H9 (cell line): ENCODE measurements around the gene FNDC3B. TPM values are rescaled to one million over a fixed set of nuclear protein-coding genes. Genes with fewer than 3 reads are reported as not detected.

Source experiments
- DNase-seq: peaks from one replicate; pipeline ENCODE4 v3.0.0-alpha.2; 2017
- H2AFZ ChIP-seq: one replicate; pipeline ENCODE4 v1.6.1; 2013; ENCODE audit warnings: mild to moderate bottlenecking, low read length, control low read depth, moderate library complexity
- H2AK5ac ChIP-seq: 2 replicates; pipeline ENCODE4 v1.6.1; 2013; ENCODE audit warnings: low read length, control low read depth, mixed read lengths; ENCODE audit not compliant: insufficient read length
- H2BK120ac ChIP-seq: one replicate; pipeline ENCODE4 v1.6.1; 2013; ENCODE audit warnings: low read depth, mild to moderate bottlenecking, low read length, control low read depth, inconsistent platforms; ENCODE audit not compliant: poor library complexity, severe bottlenecking
- H2BK12ac ChIP-seq: 2 replicates; pipeline ENCODE4 v1.6.1; 2013; ENCODE audit warnings: low read length, control low read depth, mixed read lengths, low read depth; ENCODE audit not compliant: insufficient read length
- H2BK15ac ChIP-seq: 2 replicates; pipeline ENCODE4 v1.6.1; 2013; ENCODE audit warnings: low read depth, low read length, control low read depth
- H2BK20ac ChIP-seq: one replicate; pipeline ENCODE4 v1.6.1; 2013; ENCODE audit warnings: low read depth, mild to moderate bottlenecking, low read length, control low read depth, inconsistent platforms; ENCODE audit not compliant: poor library complexity, severe bottlenecking
- H2BK5ac ChIP-seq: 2 replicates; pipeline ENCODE4 v1.6.1; 2013; ENCODE audit warnings: low read length, control low read depth, mixed read lengths; ENCODE audit not compliant: insufficient read length
- H3K14ac ChIP-seq: 2 replicates; pipeline ENCODE4 v1.6.1; 2013; ENCODE audit warnings: low read length, control low read depth; ENCODE audit not compliant: insufficient read depth
- H3K18ac ChIP-seq: 2 replicates; pipeline ENCODE4 v1.6.1; 2013; ENCODE audit warnings: low read depth, mild to moderate bottlenecking, mixed read lengths, low read length, control low read depth; ENCODE audit not compliant: insufficient read length
- H3K23ac ChIP-seq: 2 replicates; pipeline ENCODE4 v1.6.1; 2013; ENCODE audit warnings: low read length, control low read depth, mixed read lengths, low read depth; ENCODE audit not compliant: insufficient read length
- H3K23me2 ChIP-seq: 2 replicates; pipeline ENCODE4 v1.6.1; 2013; ENCODE audit warnings: low read depth, mild to moderate bottlenecking, mixed read lengths, low read length, control low read depth; ENCODE audit not compliant: insufficient read length, poor library complexity, severe bottlenecking
- H3K27ac ChIP-seq: 2 replicates; pipeline ENCODE4 v1.5.1; 2013; ENCODE audit warnings: low read length, control low read depth, mixed read lengths, low read depth; ENCODE audit not compliant: insufficient read length
- H3K27me3 ChIP-seq: 2 replicates; pipeline ENCODE4 v1.6.1; 2013; ENCODE audit warnings: low read length, control low read depth, inconsistent platforms; ENCODE audit not compliant: insufficient read depth
- H3K4ac ChIP-seq: 2 replicates; pipeline ENCODE4 v1.6.1; 2013; ENCODE audit warnings: low read depth, mild to moderate bottlenecking, control low read depth, inconsistent platforms, low read length, moderate library complexity
- H3K4me1 ChIP-seq: 2 replicates; pipeline ENCODE4 v1.6.1; 2013; ENCODE audit warnings: low read length, control low read depth, inconsistent platforms; ENCODE audit not compliant: insufficient read depth
- H3K4me2 ChIP-seq: 2 replicates; pipeline ENCODE4 v1.6.1; 2013; ENCODE audit warnings: low read length, control low read depth, mixed read lengths; ENCODE audit not compliant: insufficient read length, insufficient read depth
- H3K56ac ChIP-seq: 2 replicates; pipeline ENCODE4 v1.6.1; 2013; ENCODE audit warnings: low read depth, mild to moderate bottlenecking, mixed read lengths, low read length, control low read depth; ENCODE audit not compliant: insufficient read length
- H3K79me1 ChIP-seq: 2 replicates; pipeline ENCODE4 v1.6.1; 2013; ENCODE audit warnings: low read depth, mild to moderate bottlenecking, moderate library complexity, low read length, control low read depth, inconsistent platforms; ENCODE audit not compliant: insufficient read depth, poor library complexity, severe bottlenecking
- H3K79me2 ChIP-seq: 2 replicates; pipeline ENCODE4 v1.6.1; 2013; ENCODE audit warnings: low read length, control low read depth, inconsistent platforms; ENCODE audit not compliant: insufficient read depth
- H3K9ac ChIP-seq: 2 replicates; pipeline ENCODE4 v1.6.1; 2013; ENCODE audit warnings: low read length, control low read depth, mixed read lengths; ENCODE audit not compliant: insufficient read length; ENCODE audit errors: extremely low read depth
- H3K9me3 ChIP-seq: one replicate; pipeline ENCODE4 v1.6.1; 2013; ENCODE audit warnings: low read depth, low read length, inconsistent platforms; ENCODE audit not compliant: control insufficient read depth
- H3T11ph ChIP-seq: one replicate; pipeline ENCODE4 v1.6.1; 2013; ENCODE audit warnings: mild to moderate bottlenecking, low read length, control low read depth, inconsistent platforms
- H4K20me1 ChIP-seq: one replicate; pipeline ENCODE4 v1.6.1; 2013; ENCODE audit not compliant: control insufficient read depth, insufficient read length, insufficient read depth
- H4K5ac ChIP-seq: 2 replicates; pipeline ENCODE4 v1.6.1; 2013; ENCODE audit warnings: low read depth, mild to moderate bottlenecking, mixed read lengths, low read length, control low read depth; ENCODE audit not compliant: insufficient read length
- H4K8ac ChIP-seq: replicated peaks from 2 replicates; pipeline ENCODE4 v1.6.1; 2013; ENCODE audit warnings: low read length, control low read depth, mixed read lengths, low read depth; ENCODE audit not compliant: insufficient read length
- H4K91ac ChIP-seq: 2 replicates; pipeline ENCODE4 v1.6.1; 2013; ENCODE audit warnings: low read depth, mild to moderate bottlenecking, moderate library complexity, mixed read lengths, low read length, control low read depth; ENCODE audit not compliant: insufficient read length
- H3K27ac Mint-ChIP-seq, 3 experiments: 2 replicates in 2 of 3; 3 replicates in 1 of 3; pipeline ENCODE4 v1.8.0; 2020 to 2021; ENCODE audit warnings: mixed read lengths in 3 of 3, mild to moderate bottlenecking in 1 of 3, moderate library complexity in 1 of 3
- H3K27me3 Mint-ChIP-seq: 2 replicates; pipeline ENCODE4 v1.8.0; 2021; ENCODE audit warnings: low read depth, mild to moderate bottlenecking, moderate library complexity, mixed read lengths
- H3K36me3 Mint-ChIP-seq, 3 experiments: 2 replicates in 2 of 3; 3 replicates in 1 of 3; pipeline ENCODE4 v1.8.0; 2020 to 2021; ENCODE audit warnings: low read depth in 3 of 3, mixed read lengths in 3 of 3; ENCODE audit not compliant: insufficient read depth in 1 of 3
- H3K4me1 Mint-ChIP-seq, 2 experiments: 2 replicates each; pipeline ENCODE4 v1.8.0; 2020; ENCODE audit warnings: mixed read lengths in 2 of 2
- H3K4me3 Mint-ChIP-seq, 2 experiments: 2 replicates in 1 of 2; 3 replicates in 1 of 2; pipeline ENCODE4 v1.8.0; 2020 to 2021; ENCODE audit warnings: mild to moderate bottlenecking in 2 of 2, mixed read lengths in 2 of 2, moderate library complexity in 1 of 2
- H3K9me3 Mint-ChIP-seq, 2 experiments: 2 replicates in 1 of 2; 3 replicates in 1 of 2; pipeline ENCODE4 v1.8.0; 2020; ENCODE audit warnings: mild to moderate bottlenecking in 2 of 2, mixed read lengths in 2 of 2, moderate library complexity in 1 of 2
- WGBS: extraction: QIAGEN DNeasy Blood & Tissue Kit; methylation state at CpG from one replicate; pipeline ENCODE4 v1.1.7; 2013; ENCODE audit warnings: missing lambda C conversion rate, low lambda C conversion rate, mixed read lengths; ENCODE audit not compliant: insufficient read length; ENCODE audit errors: extremely low coverage; 5-methylcytosine and 5-hydroxymethylcytosine counted together
- total RNA-seq: library from RNA; stranded (reverse); gene quantifications from 2 replicates; pipeline ENCODE4 v1.2.1, GENCODE V29; 2021
- TF ChIP-seq, protein P1 (sequence below): fragments of 200-600 bp; sonication (generic); conservative IDR thresholded peaks from 3 replicates; pipeline ENCODE4 v1.8.0; 2021; ENCODE audit warnings: antibody characterized with exemption, mild to moderate bottlenecking

Gene FNDC3B
- total RNA-seq, 1 experiment from 2014 or later: 43.8 TPM

DNA sequence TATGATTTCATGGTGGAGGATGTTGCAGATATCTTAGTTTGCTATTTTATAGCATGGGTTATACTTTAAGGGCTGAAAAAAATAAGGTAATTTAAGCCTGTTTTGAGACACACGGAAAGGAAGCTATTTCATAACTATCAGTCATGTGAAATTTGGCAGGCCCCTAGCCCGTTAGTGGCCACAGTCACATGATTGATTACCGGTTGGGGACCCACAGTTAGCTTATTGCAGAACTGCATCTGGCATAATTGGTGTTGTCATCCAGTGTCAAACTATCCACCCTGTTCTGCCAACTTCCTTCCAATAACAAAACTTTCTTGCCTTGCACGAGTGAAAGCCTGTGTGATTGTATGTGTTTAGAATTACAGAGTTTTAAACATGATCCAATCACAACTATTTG is 35.2 kb downstream of the FNDC3B start:
- H3K9me3 Mint-ChIP-seq: no peaks in the 10 kb centered on the region
- H3K4ac ChIP-seq: no peak overlapping the region
- no peak overlapping the region for H4K8ac ChIP-seq
- H3T11ph ChIP-seq: no peak overlapping the region
- no peak overlapping the region for H3K14ac ChIP-seq
- no peak overlapping the region for H2BK15ac ChIP-seq
- no peak overlapping the region for H3K9ac ChIP-seq
- no peak overlapping the region for H2BK12ac ChIP-seq
- no peaks in the 10 kb centered on the region for H3K9me3 ChIP-seq
- H4K20me1 ChIP-seq: no peaks in the 10 kb centered on the region
- H3K79me1 ChIP-seq: no peaks in the 10 kb centered on the region
- H3K4me3 Mint-ChIP-seq: no peak overlapping the region
- no CpG with 5 or more reads among the region's 4 CpGs for WGBS
- no peak overlapping the region for H3K4me2 ChIP-seq
- H4K5ac ChIP-seq: no peak overlapping the region
- H2BK5ac ChIP-seq: no peak overlapping the region
- H3K79me2 ChIP-seq: peaks cover 18% of the 10 kb centered on the region; the same call in 1 of the 2 replicates
- H2BK120ac ChIP-seq: no peak overlapping the region
- no peak overlapping the region for H2BK20ac ChIP-seq
- H3K4me1 ChIP-seq: peaks cover 5% of the 10 kb centered on the region; the same call in 1 of the 2 replicates
- H3K23me2 ChIP-seq: no peaks in the 10 kb centered on the region
- peaks cover 34 to 37% of the 10 kb centered on the region in 2 experiments for H3K4me1 Mint-ChIP-seq
- H3K18ac ChIP-seq: no peak overlapping the region
- no peak overlapping the region for H2AFZ ChIP-seq
- H3K36me3 Mint-ChIP-seq: peaks cover 0 to 6% (median 2%) of the 10 kb centered on the region in 3 experiments; a peak in 2 of 7 replicates
- TF ChIP-seq, protein P1, sequence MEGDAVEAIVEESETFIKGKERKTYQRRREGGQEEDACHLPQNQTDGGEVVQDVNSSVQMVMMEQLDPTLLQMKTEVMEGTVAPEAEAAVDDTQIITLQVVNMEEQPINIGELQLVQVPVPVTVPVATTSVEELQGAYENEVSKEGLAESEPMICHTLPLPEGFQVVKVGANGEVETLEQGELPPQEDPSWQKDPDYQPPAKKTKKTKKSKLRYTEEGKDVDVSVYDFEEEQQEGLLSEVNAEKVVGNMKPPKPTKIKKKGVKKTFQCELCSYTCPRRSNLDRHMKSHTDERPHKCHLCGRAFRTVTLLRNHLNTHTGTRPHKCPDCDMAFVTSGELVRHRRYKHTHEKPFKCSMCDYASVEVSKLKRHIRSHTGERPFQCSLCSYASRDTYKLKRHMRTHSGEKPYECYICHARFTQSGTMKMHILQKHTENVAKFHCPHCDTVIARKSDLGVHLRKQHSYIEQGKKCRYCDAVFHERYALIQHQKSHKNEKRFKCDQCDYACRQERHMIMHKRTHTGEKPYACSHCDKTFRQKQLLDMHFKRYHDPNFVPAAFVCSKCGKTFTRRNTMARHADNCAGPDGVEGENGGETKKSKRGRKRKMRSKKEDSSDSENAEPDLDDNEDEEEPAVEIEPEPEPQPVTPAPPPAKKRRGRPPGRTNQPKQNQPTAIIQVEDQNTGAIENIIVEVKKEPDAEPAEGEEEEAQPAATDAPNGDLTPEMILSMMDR: no peak
- no peak overlapping the region for H3K56ac ChIP-seq
- no peaks in the 10 kb centered on the region for H3K27me3 ChIP-seq
- DNase-seq: no peak
- H3K27ac ChIP-seq: no peak overlapping the region
- no peak overlapping the region for H2AK5ac ChIP-seq
- H3K23ac ChIP-seq: no peak overlapping the region
- no peak overlapping the region; a peak in 1 of 7 replicates for H3K27ac Mint-ChIP-seq
- no peak overlapping the region for H4K91ac ChIP-seq
- H3K27me3 Mint-ChIP-seq: no peaks in the 10 kb centered on the region
